ENCODE results near the gene LIME1. TPM values are rescaled to one million over a fixed set of nuclear protein-coding genes. Genes with fewer than 3 reads are reported as not detected.

Gene LIME1
- total and polyA plus RNA-seq, 9 of the 15 experiments (the other 6 are each of a cell fraction or from before 2014, with no cell fraction given): 0.11 to 17.1 (median 2.8) TPM; not detected in 2

DNA sequence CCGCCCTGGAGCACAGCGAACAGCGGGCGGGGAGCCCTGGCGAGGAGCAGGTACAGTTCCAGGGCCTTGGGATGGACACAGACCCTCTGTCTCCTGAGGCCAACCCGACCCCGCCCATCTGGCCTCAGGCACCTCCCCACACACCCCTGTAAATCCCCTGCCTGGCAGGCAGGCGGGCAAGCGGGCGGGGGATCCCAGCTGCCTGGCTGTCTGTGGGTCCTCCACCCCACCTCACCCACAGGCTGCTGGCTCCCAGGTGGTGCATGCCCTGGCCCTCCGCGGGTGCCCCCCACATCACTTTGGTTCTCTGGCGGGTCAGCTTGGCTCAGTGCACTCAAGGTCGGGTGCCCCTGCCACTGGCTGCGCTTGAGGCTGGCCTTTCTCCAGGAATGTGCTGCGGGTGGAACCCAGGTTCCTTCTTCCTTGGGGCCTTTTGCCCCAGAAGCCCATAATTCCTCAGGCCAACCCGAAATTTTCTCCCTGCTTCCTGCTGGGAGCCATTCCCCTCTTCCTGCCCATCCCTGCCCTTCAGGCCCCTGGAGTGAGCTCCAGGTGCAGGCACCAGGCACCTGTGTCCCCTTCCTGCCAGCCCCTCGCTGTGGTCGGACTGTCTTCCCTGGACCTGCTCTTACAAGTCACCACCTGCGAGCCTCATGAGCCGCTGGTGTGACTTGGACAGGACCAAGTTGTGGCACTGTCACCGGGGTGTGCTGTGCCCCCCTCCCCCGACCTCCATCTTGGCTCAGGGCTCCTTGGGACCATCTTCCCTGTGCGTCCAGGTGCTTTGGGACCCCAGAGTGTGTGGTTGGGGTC lies 45.4 kb upstream of the LIME1 start:
- no peak overlapping the region for H3K4me3 ChIP-seq
- in situ Hi-C loops (cut with MboI): no loop called here
- no peak for ATAC-seq
- no peak for FAIRE-seq
- WGBS (ENCODE audit: insufficient coverage, low coverage, missing lambda C conversion rate): 92% methylated on average over 18 of the region's 24 CpGs
- H3K9me1 ChIP-seq (ENCODE audit: control insufficient read depth, insufficient read depth, low read length): no peaks in the 10 kb centered on the region
- H2AFZ ChIP-seq (ENCODE audit: low read depth, low read length): no peak overlapping the region
- H3K79me2 ChIP-seq (ENCODE audit: control insufficient read depth, insufficient read depth, low read length): no peaks in the 10 kb centered on the region
- BruUV-seq (replicated peaks): no TSS peak
- intact Hi-C loops (cut with micrococcal nuclease): no loop called here
- ChIA-PET POLR2A (interaction anchor here (0.5 to 1.3 kb wide), 2 partner anchors 9 to 50 kb away, joined by 3 to 6 read pairs; no protein-coding TSS in a partner anchor), CTCF (ENCODE audit: low intra/inter-chr PET ratio) (no interaction called here)
- H3K4me2 ChIP-seq (ENCODE audit: insufficient read depth, low read length): no peak overlapping the region
- peaks cover 36% of the 10 kb centered on the region; the same call in 2 of the 3 replicates for H3K36me3 ChIP-seq (ENCODE audit: control insufficient read depth, insufficient read depth, low read length)
- H3K9me3 ChIP-seq (replicated peaks; ENCODE audit: control insufficient read depth, insufficient read depth, low read depth, low read length): no peaks in the 10 kb centered on the region
- DNase-seq (ENCODE audit: extremely low read depth in 1 of 4, low spot score in 3 of 4): no peak
- no peak overlapping the region; a peak in 1 of 4 replicates for H3K9ac ChIP-seq (ENCODE audit: insufficient read depth in 1 of 2, low read depth in 2 of 2, low read length in 2 of 2)
- H3K4me1 ChIP-seq (replicated peaks in 1 of 2; ENCODE audit: control insufficient read depth in 2 of 2, insufficient read depth in 2 of 2, low read length in 2 of 2): peaks cover 9 to 75% of the 10 kb centered on the region in 2 experiments
- H3K27me3 ChIP-seq (ENCODE audit: control insufficient read depth in 2 of 2, insufficient read depth in 2 of 2, low read length in 2 of 2): no peaks in the 10 kb centered on the region
- peak; percentile 47 for TF ChIP-seq RBM22 (IDR thresholded peaks at IDR 0.05; ENCODE audit: low read depth, low read length, poor library complexity, severe bottlenecking)
- no peak for TF ChIP-seq KLF13 (tag; IDR thresholded peaks at IDR 0.05; ENCODE audit: borderline replicate concordance, low read depth)
- TF ChIP-seq HBP1 (CRISPR knock-in tag; IDR thresholded peaks at IDR 0.05): no peak
- TF ChIP-seq, protein P1, sequence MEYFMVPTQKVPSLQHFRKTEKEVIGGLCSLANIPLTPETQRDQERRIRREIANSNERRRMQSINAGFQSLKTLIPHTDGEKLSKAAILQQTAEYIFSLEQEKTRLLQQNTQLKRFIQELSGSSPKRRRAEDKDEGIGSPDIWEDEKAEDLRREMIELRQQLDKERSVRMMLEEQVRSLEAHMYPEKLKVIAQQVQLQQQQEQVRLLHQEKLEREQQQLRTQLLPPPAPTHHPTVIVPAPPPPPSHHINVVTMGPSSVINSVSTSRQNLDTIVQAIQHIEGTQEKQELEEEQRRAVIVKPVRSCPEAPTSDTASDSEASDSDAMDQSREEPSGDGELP (CRISPR knock-in tag; IDR thresholded peaks at IDR 0.05; ENCODE audit: borderline replicate concordance): no peak; the same call in 1 of the 2 replicates
- TF ChIP-seq CCNT2 (IDR thresholded peaks at IDR 0.05; ENCODE audit: borderline replicate concordance, extremely low read depth, insufficient read length, low read depth, low read length): peak; percentile 11
- peak; percentile 69 for TF ChIP-seq POLR2G (IDR thresholded peaks at IDR 0.05; ENCODE audit: low read depth, low read length)
- H4K20me1 ChIP-seq (replicated peaks; ENCODE audit: control insufficient read depth, insufficient read depth, low read length): no peaks in the 10 kb centered on the region
- H3K27ac ChIP-seq (ENCODE audit: extremely low read depth, low read depth, low read length): no peak overlapping the region
